Smooth muscle cell of the brain vasculature (primary cell): ENCODE measurements around the gene RETN.
A peak's percentile ranks its signal among the peaks of the same experiment; 100 is the strongest.

Experiments used
- DNase-seq: peaks from one replicate; pipeline ENCODE4 v3.0.0-alpha.2; 2012; ENCODE audit warnings: low read depth, low spot score

The RETN gene

GRCh38 chr19:7668842-7669241 is at the start of gene RETN:
Gene RETN, plus strand, starts transcription at chr19:7669049. Its CDS starts 278 bp downstream, at chr19:7669327.
- no peak for DNase-seq

- no peak for DNase-seq
These were observed 49.0 kb upstream of the RETN start for GRCh38 chr19:7619671-7620441.

- no peak for DNase-seq
These were observed 48.1 kb upstream of the RETN start for GRCh38 chr19:7620442-7621412.

GRCh38 chr19:7622933-7623685 is 45.7 kb upstream of the RETN start:
- no peak for DNase-seq

- DNase-seq = no peak
These were observed 44.9 kb upstream of the RETN start for GRCh38 chr19:7623725-7624603.

GRCh38 chr19:7624810-7625209 is 44.0 kb upstream of the RETN start:
- no peak for DNase-seq

GRCh38 chr19:7625763-7626372 is 43.0 kb upstream of the RETN start:
- DNase-seq = no peak

- DNase-seq = no peak
These were observed 41.7 kb upstream of the RETN start for GRCh38 chr19:7627166-7627565.

GRCh38 chr19:7628589-7629311 is 40.1 kb upstream of the RETN start:
- DNase-seq = no peak

GRCh38 chr19:7629347-7630054 is 39.3 kb upstream of the RETN start, which contains the start of the genes PET100 and XAB2:
Gene PET100, plus strand, starts transcription at chr19:7629793. Its CDS starts 41 bp downstream, at chr19:7629834.
Gene XAB2, minus strand, starts transcription at chr19:7629545. Its CDS starts 18 bp downstream, at chr19:7629527.
- DNase-seq = peak; percentile 96

- DNase-seq = no peak
These were observed 37.3 kb upstream of the RETN start for GRCh38 chr19:7631577-7631976.

GRCh38 chr19:7632340-7633203 is 36.3 kb upstream of the RETN start:
- no peak for DNase-seq

- no peak for DNase-seq
These were observed 35.2 kb upstream of the RETN start, which contains the start of gene PCP2 for GRCh38 chr19:7633698-7634097. Gene PCP2, minus strand, starts transcription at chr19:7633719. Its CDS starts 262 bp downstream, at chr19:7633457.

GRCh38 chr19:7635670-7636069 is 33.2 kb upstream of the RETN start:
- no peak for DNase-seq

- no peak for DNase-seq
These were observed 32.5 kb upstream of the RETN start for GRCh38 chr19:7636317-7636690.

- no peak for DNase-seq
These were observed 32.0 kb upstream of the RETN start, which contains the start of gene STXBP2 for GRCh38 chr19:7636691-7637373. Gene STXBP2, plus strand, starts transcription at chr19:7637110. Its CDS starts 40 bp downstream, at chr19:7637150.
